ENCODE measurements around the gene LHX3.

DNA sequence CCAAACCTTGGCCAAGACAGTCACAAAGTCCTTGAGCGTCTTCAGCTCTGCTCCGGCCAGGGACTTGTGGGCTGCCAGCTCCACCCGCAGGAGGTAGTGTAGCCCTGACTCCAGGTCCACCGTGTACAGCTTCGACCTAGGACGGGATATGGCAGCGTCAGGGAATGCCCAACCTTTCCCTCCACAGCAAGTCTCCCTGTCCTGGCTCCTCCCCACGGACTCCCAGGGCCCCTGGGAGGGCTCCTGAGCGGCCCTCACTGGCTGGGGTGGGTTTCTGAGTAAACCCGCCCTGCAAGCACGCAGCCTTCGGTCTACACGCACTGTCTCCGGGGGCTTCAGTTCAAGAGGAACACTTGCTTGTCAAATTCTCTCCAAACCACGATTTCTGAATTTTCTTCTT is 13.7 kb upstream of the LHX3 start:
- TF ChIP-seq EZH2phosphoT487 (IDR thresholded peaks at IDR 0.05; ENCODE audit: low read length): no peak
- TF ChIP-seq, protein P1, sequence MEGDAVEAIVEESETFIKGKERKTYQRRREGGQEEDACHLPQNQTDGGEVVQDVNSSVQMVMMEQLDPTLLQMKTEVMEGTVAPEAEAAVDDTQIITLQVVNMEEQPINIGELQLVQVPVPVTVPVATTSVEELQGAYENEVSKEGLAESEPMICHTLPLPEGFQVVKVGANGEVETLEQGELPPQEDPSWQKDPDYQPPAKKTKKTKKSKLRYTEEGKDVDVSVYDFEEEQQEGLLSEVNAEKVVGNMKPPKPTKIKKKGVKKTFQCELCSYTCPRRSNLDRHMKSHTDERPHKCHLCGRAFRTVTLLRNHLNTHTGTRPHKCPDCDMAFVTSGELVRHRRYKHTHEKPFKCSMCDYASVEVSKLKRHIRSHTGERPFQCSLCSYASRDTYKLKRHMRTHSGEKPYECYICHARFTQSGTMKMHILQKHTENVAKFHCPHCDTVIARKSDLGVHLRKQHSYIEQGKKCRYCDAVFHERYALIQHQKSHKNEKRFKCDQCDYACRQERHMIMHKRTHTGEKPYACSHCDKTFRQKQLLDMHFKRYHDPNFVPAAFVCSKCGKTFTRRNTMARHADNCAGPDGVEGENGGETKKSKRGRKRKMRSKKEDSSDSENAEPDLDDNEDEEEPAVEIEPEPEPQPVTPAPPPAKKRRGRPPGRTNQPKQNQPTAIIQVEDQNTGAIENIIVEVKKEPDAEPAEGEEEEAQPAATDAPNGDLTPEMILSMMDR (IDR thresholded peaks at IDR 0.05; ENCODE audit: low read length): no peak
